ENCODE measurements around the gene ZNF385D.

- TF ChIP-seq CTCF (IDR thresholded peaks at IDR 0.05; ENCODE audit: low read depth, low read length) (no peak), POLR2A (IDR thresholded peaks at IDR 0.05; ENCODE audit: extremely low read depth, insufficient read length) (no peak), MAX (IDR thresholded peaks at IDR 0.05; ENCODE audit: low read depth, low read length) (no peak)
These were observed 46.2 kb downstream of the ZNF385D start for GRCh38 chr3:21704796-21705195.

Measured in NB4 (cell line).